Nucleus accumbens (tissue), 56 donors: ENCODE results near the gene ZNF766.
"Not testable (repeated sequence)": the region's sequence is repeated elsewhere in the genome, so short reads cannot be mapped to it uniquely, and the experiment has no call there.

Source experiments
- DNase-seq, 56 donors: peaks; one replicate each; lab custom pipeline; 2025; lab: John Stamatoyannopoulos, UW

The ZNF766 gene

DNA sequence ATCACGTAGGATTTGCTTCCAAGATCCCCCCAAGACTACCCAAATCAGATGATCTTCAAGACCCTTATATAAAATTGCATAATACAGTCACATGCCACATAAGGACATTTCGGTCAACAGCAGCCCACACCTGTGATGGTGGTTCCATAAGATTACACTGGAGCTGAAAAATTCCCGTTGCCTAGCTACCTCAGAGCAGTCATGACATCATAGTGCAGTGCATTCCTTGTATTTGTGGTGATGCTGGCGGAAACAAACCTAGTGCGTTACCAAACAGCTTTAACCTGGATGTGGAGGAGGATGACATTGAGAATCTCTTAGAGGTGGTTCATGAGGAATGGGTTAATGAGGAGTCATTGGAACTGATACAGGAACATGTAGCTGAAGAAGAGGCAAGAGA is 4.8 kb downstream of the ZNF766 start:
- DNase-seq = no peak

DNA sequence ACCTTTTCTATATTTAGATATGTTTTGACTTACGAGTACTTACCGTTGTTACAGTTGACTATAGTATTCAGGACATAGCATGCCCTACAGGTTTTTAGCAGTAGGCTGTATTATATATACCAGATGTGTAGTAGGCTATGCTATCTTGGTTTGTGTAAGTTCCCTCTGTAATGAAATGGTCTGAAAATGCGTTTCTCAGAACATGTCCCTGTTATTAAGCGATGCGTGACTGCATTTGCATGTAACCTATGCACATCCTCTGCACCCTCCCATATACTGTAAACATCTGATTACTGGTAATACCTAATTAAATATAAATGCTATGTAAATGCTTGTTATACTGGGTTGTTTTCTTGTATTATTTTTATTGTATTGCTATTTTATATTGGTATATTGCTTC is 6.6 kb downstream of the ZNF766 start:
- no peak for DNase-seq

DNA sequence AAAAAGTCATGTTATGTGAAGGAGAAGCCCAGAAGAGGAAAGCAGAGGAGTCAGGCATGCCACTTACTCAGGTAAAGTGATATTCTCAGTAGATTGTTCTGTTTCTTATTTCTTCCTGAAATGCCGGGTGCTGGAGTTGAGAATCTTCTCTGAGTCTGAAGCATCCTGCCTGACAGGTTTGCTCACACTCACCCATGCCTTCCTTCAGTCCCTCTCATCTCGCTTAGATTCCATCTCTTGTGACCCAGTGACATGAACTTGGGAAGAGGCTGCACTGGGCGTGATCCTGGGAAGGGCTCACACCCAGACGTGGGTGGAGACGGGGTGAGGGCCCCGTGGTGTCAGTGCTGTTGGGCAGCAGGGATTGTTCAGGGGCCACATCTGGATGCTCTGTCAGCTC is 8.1 kb downstream of the ZNF766 start:
- no peak for DNase-seq

DNA sequence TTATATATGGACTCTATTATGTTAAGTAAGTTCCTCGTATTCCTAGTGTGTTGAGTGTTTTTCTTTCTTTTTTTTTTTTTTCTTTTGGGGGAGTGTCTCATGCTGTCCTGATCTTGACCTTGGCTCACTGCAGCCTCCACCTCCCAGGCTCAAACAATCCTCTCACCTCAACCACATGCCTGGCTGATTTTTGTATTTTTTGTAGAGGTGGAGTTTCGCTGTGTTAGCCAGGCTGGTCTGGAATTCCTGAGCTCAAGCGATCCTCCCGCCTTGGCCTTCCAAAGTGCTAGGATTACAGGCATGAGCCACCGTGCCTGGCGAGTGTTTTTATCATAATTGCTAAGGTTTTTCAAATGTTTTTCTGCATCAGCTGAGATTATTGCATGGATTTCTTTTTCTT is 16.9 kb downstream of the ZNF766 start:
- DNase-seq = no peak

DNA sequence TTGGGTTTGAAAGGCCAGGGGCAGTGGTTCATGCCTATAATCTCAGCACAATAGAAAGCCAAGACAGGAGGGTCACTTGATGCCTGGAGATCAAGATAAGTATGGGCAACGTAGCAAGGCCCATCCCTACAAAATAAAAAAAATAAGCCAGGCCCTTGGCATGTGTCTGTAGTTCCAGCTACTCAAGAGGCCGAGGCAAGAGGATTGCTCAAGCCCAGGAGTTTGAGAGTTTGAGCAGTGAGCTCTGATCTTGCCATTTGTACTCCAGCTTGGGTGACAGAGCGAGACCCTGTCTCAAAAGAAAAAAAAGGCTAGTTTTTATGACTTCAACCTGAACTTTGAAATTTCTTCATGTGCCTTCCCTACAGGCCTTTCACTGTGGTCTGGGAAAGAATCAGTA is 22.4 kb downstream of the ZNF766 start:
- DNase-seq = no peak

DNA sequence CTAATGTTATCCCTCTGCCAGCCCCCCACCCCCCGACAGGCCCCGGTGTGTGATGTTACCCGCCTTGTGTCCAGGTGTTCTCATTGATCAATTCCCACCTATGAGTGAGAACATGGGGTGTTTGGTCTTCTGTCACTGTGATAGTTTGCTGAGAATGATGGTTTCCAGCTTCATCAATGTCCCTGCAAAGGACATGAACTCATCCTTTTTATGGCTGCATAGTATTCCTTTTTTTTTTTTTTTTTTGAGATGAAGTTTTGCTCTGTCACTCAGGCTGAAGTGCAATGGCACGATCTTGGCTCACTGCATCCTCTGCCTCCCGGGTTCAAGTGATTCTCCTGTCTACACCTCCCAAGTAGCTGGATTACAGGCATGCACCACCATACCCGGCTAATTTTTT is 23.6 kb downstream of the ZNF766 start:
- DNase-seq = not testable (repeated sequence)

DNA sequence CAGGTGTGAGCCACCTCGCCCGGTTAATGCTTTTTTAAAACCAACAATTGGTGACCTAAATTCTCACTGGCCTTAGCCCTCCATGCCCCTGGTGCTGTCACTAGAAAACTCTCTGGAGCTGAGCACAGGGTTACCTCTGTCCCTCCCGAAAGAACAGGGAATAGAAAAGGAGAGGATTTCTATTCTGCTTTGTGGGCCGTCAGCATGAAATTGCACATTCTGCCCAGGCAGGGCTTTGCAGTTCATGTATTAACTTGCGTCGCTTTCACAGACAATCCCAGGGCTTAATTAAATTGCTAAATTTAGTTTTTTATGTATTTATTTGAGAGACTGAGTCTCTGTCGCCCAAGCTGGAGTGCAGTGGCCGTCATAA is 27.0 kb downstream of the ZNF766 start:
- DNase-seq = peak in 3 of 56 donors; percentile 5 to 16 (median 15)

DNA sequence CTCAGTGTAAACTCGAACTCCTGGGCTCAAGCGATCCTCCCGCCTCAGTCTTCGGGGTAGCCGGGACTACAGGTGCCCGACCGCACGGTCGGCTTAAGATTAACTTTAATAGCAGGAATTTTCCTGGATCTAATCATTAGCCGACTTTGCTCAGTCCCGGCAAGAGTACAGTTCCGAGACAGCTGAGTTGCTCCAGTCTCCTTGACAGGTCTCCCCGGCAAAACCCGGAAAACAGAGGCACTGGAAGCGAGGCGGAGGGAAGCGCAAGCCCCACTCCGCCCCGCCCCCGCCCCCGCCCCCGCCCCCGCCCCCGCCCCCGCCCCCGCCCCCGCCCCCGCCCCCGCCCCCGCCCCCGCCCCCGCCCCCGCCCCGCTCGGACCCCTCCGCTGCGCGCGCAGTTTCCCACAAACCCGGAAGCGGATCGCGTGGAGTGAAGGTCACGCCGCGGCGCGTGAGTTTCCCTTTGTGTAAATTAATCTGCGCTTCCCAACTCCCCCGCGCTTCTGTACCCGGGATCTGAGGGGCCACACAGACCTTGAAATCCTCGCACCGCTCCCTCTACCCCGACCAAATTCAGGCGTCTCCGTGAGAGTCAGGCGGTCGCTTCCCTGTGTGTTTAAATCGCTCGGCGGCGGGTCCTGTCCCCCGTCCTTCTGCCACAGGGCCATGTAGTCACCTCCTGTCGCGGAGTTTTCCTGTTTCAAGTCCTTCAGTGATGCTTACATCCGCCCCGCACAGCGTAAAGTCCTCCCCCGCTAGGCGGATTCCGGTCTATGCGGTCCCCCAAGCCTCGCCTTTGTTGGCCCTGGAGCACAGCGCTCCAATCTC is 27.6 kb downstream of the ZNF766 start, which contains the start of gene ZNF480:
TSS of gene ZNF480 (plus strand) at position 397 of the 828 bp plus-strand sequence. CDS start 3,244 bp downstream, outside the sequence.
- DNase-seq = peak in 54 of 56 donors; percentile 12 to 90 (median 72)

DNA sequence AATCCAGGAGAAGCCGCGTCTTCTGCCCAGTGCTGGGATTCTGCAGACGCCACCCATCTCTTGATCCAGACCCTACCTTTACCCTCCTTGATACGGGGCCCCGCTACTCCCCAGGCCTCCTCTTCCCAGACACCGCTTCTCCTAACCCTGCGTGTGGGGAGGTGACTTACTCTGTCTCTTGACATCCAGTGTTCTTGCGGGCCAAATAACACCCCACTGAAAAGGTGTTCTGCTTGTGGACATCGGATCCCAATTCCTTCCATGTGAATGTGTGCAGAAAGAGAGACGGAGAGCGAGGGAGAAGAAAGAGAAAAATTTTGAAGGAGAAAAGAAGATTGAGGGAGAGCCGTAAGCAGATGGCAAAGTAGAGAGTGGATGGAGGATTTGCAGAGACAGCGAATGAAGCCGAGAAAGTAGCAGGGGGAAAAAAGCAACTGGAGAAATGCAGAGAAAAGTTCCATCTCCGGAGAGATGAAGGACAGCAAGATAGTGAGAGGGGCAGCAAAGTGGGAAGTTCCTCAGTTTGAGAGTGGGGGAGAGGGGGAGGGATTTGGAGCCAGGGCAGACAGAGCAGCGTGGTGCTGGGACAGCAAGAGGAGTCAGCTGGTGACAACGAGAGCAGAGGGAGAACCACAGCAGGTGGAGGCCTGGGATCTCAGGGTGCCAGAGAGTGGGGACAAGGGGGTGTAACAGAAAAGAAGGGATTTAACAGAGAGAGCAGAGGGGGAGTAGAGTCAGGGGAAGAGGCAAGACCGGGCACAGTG is 28.4 kb downstream of the ZNF766 start:
- DNase-seq = peak in 10 of 56 donors; percentile 0 to 55 (median 26)

DNA sequence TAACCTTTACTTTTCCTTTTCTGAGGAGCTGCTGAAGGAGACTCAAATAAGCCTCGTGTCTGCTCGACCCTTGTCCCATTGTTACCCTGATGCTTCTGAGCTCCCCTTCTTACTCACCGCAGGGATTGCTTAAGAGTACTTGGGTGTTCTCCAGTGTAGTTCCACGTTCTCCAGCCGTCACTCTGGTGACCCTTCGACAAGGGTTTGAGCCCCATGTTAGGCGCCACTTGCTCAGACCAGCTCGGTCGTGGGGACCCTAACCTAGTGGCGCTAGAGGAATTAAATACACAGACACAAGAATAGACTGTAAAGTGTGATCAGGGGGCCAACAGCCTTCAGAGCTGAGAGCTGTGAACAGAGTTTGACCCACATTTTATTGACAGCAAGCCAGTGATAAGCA is 37.9 kb downstream of the ZNF766 start:
- DNase-seq = no peak

DNA sequence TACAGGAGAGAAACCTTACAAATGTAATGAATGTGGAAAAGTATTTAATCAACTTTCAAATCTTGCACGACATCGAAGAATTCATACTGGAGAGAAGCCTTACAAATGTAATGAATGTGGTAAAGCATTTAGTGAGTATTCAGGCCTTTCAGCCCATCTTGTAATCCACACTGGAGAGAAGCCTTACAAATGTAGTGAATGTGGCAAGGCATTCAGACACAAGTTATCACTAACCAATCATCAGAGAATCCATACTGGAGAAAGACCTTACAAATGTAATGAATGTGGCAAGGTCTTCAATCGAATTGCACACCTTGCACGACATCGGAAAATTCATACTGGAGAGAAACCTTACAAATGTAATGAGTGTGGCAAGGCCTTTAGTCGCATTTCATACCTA is 53.0 kb downstream of the ZNF766 start:
- no peak for DNase-seq

DNA sequence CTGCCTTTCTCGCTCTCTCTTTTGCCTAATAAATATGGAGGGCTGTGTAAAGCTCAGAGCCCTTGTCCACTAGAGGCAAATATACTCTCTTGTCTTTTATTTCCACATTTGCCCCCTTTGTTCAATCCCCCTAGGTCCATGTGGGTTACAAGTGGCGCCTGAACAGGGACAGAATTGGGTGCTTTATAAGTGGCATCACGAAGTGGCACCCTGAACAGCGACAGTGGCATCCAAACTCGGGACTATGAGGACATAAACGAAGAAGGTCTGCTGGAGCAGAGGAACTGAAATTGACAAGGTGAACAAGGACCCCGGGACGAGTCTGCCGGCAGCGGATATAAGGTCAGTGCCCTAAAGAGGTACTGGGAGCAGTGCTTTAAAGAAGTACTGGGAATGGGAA is 62.4 kb downstream of the ZNF766 start:
- DNase-seq = no peak

DNA sequence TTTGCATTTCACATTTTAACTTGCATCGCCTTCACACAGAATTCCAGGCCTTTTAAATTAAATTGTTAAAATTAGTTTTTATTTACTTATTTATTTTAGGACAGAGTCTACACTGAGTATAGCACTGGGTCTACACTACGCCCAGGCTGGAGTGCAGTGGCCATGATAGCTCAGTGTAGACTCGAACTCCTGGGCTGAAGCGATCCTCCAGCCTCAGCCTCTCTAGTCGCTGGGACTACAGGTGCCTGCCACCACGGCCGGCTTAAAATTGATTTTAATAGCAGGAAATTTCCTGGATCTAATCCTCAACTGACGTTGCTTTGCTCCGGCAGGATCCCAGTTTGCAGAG is 66.4 kb downstream of the ZNF766 start:
- no peak for DNase-seq

DNA sequence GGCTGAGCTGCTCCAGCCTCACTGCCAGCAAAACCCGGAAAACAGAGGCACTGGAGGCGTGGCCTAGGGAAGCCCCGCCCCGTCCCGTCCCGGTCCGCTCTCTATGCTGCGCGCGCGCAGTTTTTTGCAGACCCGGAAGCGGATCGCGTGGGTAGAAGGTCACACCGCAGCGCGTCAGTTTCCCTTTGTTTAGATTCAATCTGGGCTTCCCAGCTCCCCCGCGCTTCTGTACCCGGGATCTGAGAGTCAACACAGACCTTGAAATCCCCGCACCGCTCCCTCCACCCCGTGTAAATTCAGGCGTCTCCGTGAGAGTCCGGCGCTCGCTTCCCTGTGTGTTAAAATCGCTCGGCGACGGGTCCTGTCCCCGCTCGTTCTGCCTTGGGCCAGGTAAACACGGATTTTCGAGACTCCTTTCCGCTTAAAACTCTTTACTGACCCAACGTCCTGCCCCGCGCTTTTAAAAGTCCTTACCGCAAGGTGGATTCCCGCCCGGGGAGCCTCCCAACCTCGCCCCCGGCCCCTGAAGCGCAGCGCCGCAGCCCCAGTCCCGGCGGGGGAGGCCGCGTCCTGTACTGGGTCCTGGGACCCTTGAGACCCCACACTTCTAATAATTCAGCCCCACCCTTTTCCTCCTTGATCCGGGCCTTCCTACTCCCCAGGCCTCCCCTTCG is 66.9 kb downstream of the ZNF766 start, which contains the start of gene ZNF610:
TSS of gene ZNF610 (plus strand) at position 127 of the 674 bp plus-strand sequence. CDS start 12,930 bp downstream, outside the sequence.
- DNase-seq = peak; percentile 23 to 95 (median 86)

DNA sequence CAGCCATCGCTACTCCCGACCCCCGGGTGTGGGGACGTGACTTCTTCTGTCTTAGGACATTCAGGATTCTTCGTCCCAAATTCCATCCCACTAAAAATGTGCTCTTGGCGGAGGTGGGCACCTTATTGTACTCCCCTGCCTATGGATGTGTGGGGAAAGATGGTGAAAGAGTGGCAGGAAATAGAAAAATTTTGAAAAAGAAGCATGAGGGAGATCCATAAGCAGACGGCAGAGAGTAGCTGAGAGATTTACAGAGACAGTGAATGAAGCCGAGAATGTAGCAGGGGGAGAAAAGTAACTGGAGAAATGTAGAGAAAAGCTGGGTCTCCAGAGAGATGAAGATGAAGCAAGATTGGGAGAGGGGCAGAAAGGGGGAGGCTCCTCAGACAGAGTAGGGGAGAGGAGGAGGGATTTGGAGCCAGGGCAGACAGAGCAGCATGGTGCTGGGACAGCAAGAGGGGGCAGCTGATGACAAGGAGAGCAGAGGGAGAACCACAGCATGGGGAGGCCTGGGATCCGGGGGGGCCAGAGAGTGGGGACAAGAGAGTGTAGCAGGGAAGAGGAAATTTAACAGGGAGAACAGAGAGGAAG is 67.5 kb downstream of the ZNF766 start:
- DNase-seq = no peak

DNA sequence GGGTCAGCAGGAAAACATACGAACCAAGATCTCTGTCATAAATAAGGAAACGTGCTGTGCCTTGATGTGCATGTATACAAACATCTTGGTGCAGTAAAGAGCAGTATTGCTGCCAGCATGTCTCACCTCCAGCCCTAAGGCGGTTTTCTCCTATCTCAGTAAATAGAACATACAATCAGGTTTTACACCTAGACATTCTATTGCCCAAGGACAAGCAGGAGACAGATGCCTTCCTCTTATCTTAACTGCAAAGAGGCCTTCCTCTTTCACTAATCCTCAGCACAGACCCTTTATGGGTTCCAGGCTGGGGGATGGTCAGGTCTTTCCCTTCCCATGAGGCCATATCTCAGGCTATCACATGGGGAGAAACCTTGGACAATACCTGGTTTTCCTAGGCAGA is 69.6 kb downstream of the ZNF766 start:
- not testable (repeated sequence) for DNase-seq

DNA sequence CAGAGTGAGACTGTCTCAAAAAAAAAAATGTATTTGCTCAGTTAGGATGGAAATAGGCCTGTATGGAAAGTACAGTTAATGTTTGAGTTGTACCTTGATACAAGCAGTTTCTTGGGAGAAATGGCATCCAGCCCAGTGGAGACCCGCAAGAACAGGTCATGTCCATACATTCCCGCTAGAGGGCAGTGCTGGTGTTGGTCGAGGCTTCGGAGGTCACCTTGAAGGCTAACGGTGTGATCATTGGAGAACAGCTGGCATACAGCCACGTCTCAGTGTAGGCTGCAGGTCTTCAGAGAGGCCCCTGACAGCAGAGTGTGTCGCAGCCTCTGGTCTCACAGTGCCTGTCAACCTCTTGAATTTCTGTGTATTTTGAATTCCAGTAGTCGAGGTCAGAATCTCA is 74.2 kb downstream of the ZNF766 start:
- DNase-seq = peak in 37 of 56 donors; percentile 1 to 57 (median 10)

DNA sequence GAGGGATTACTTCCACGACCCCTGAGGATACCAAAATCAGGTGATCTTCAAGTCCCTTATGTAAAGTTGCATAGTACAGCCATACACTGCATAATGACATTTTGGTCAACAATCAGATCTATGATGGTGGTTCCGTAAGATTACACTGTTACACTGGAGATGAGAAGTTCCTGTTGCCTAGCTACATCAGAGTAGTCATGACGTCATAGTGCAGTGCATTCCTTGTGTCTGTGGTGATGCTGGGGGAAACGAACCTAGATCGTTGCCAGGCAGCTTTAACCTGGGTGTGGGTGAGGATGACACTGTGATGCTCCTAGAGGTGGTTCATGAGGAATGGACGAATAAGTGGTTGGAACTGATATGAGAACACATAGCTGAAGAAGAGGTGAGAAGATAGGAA is 75.8 kb downstream of the ZNF766 start:
- no peak for DNase-seq
